GM12878 (cell line): ENCODE results near the gene ABI1. TPM values are rescaled to one million over a fixed set of nuclear protein-coding genes. Genes with fewer than 3 reads are reported as not detected.

Experiments
- ATAC-seq: fragments of 200-7000 bp; cut with Tn5 transposase; 3 replicates; pipeline ENCODE4 v1.9.1; 2020; ENCODE audit warnings: mild to moderate bottlenecking, moderate library complexity
- BruUV-seq: library from RNA; stranded (reverse); fragments of 400-500 nt; replicated peaks from 2 replicates; lab custom pipeline; 2021; lab: Mats Ljungman, UMichigan
- CTCF ChIA-PET: fragments of 300-600 bp; sonication (Branson Sonifier 250); formaldehyde crosslinking; extraction: SDS; loops from one replicate; lab custom pipeline; 2021; ENCODE audit warnings: inconsistent platforms; lab: Yijun Ruan, JAX
- POLR2A ChIA-PET: fragments of 350-600 bp; formaldehyde crosslinking; extraction: SDS; loops from one replicate; lab custom pipeline; 2021; ENCODE audit warnings: inconsistent platforms; lab: Charles Lee
- RAD21 ChIA-PET: fragments of 300-600 bp; sonication (Branson Sonifier 250); formaldehyde crosslinking; loops from one replicate; lab custom pipeline; 2023; ENCODE audit warnings: antibody characterized with exemption; ENCODE audit not compliant: unreplicated experiment; lab: Charles Lee
- SMC1A ChIA-PET: fragments of 300-600 bp; sonication (Branson Sonifier 250); formaldehyde crosslinking; loops from one replicate; lab custom pipeline; 2023; ENCODE audit not compliant: unreplicated experiment, uncharacterized antibody; lab: Charles Lee
- DNase-seq: peaks from one replicate; pipeline ENCODE4 v3.0.0-alpha.2; 2011; ENCODE audit warnings: low read depth, low spot score
- FAIRE-seq: peaks from 3 replicates; lab custom pipeline; 2011; peaks lifted over from hg19 to GRCh38; lab: Jason Lieb, UNC
- H2AFZ ChIP-seq: 2 replicates; pipeline ENCODE4 v1.6.0; 2011; ENCODE audit warnings: low read depth, low read length, control low read depth; ENCODE audit not compliant: control insufficient read depth
- H3K27ac ChIP-seq: 2 replicates; pipeline ENCODE4 v1.5.1; 2011; ENCODE audit warnings: control low read depth; ENCODE audit not compliant: control insufficient read depth, insufficient read depth
- H3K27me3 ChIP-seq, 2 experiments: replicated peaks in 1 of 2; 2 replicates each; pipeline versions ENCODE4 v1.6.0 to v1.6.1; 2011; ENCODE audit warnings: low read length in 1 of 2; ENCODE audit not compliant: control insufficient read depth in 2 of 2, insufficient read depth in 2 of 2
- H3K36me3 ChIP-seq, 2 experiments: 2 replicates each; pipeline ENCODE4 v1.5.1; 2011; ENCODE audit warnings: low read length in 1 of 2; ENCODE audit not compliant: control insufficient read depth in 2 of 2, insufficient read depth in 2 of 2
- H3K4me1 ChIP-seq: 2 replicates; pipeline ENCODE4 v1.6.1; 2011; ENCODE audit warnings: mild to moderate bottlenecking, low read length, moderate library complexity, mixed read lengths; ENCODE audit not compliant: control insufficient read depth, insufficient read depth
- H3K4me2 ChIP-seq: 2 replicates; pipeline ENCODE4 v1.6.0; 2011; ENCODE audit warnings: control low read depth; ENCODE audit not compliant: control insufficient read depth, insufficient read depth
- H3K4me3 ChIP-seq: fragments of 200-600 bp; sonication (generic); 2 replicates; pipeline ENCODE4 v1.5.1; 2016
- H3K79me2 ChIP-seq: 2 replicates; pipeline ENCODE4 v1.6.0; 2011; ENCODE audit warnings: low read length; ENCODE audit not compliant: control insufficient read depth, insufficient read depth
- H3K9ac ChIP-seq: 2 replicates; pipeline ENCODE4 v1.8.0; 2011; ENCODE audit warnings: low read length, control low read depth, mixed read lengths; ENCODE audit not compliant: control insufficient read depth, insufficient read depth
- H3K9me3 ChIP-seq: replicated peaks from 3 replicates; pipeline ENCODE4 v1.5.1; 2011; ENCODE audit warnings: mild to moderate bottlenecking, low read length; ENCODE audit not compliant: control insufficient read depth, insufficient read depth
- H4K20me1 ChIP-seq: 2 replicates; pipeline ENCODE4 v1.6.0; 2011; ENCODE audit not compliant: control insufficient read depth, insufficient read depth
- MEF2A ChIP-seq: IDR thresholded peaks from 2 replicates; pipeline ENCODE4 v1.6.1; 2011; ENCODE audit warnings: low read depth, mild to moderate bottlenecking, low read length, moderate library complexity; ENCODE audit not compliant: insufficient read depth
- MTA3 ChIP-seq: IDR thresholded peaks from 2 replicates; pipeline ENCODE4 v1.6.1; 2012; ENCODE audit warnings: low read length, inconsistent platforms, borderline replicate concordance
- PAX5 ChIP-seq: IDR thresholded peaks from 2 replicates; pipeline ENCODE4 v1.6.1; 2011; ENCODE audit warnings: low read depth, low read length, borderline replicate concordance
- WGBS: methylation state at CpG from one replicate; pipeline ENCODE4 v1.1.6; 2016; ENCODE audit warnings: low lambda C conversion rate; ENCODE audit not compliant: insufficient replicate concordance, insufficient coverage; ENCODE audit errors: missing lambda C conversion rate; 5-methylcytosine and 5-hydroxymethylcytosine counted together
- in situ Hi-C: fragments of 300-500 bp; cut with MboI; formaldehyde crosslinking; loops from 9 replicates; pipeline ENCODE4 v1.14.3; 2018; ENCODE audit warnings: mixed read lengths
- intact Hi-C: fragments of 100-400 bp; cut with micrococcal nuclease; formaldehyde crosslinking; loops from one replicate; pipeline ENCODE4 v1.14.2; 2022; ENCODE audit not compliant: unreplicated experiment
- polyA plus RNA-seq, 11 experiments: library from polyadenylated mRNA; depleted of rRNA in 4 of 11; unstranded in 6 of 11; stranded (reverse) in 5 of 11; fragments of >200 nt; fragmentation: Nextera tagmentation in 4 of 11; fragmentation: Illumina TruSeq in 1 of 11; extraction: Ambion mirVana in 4 of 11; extraction: Trizol in 1 of 11; gene quantifications; 1 replicate in 1 of 11; 2 replicates in 10 of 11; pipeline versions ENCODE4 v1.2.1 to v1.2.3, GENCODE V29; 2011 to 2016; ENCODE audit warnings: inconsistent platforms in 2 of 11, missing spikeins in 2 of 11, low read depth in 1 of 11
- total RNA-seq, 4 experiments: library from RNA; depleted of rRNA in 3 of 4; stranded (reverse); fragments of >200 nt in 3 of 4; fragmentation: Illumina TruSeq in 1 of 4; extraction: Trizol in 1 of 4; gene quantifications; 2 replicates each; pipeline versions ENCODE4 v1.2.1 to v1.2.3, GENCODE V29; 2013 to 2021
- TF ChIP-seq, protein P1 (sequence below): fragments of 450-650 bp; IDR thresholded peaks from 2 replicates; pipeline ENCODE4 v1.6.1; 2017; ENCODE audit warnings: mild to moderate bottlenecking

ABI1 gene
- total and polyA plus RNA-seq, 10 of the 15 experiments (the other 5 are each of a cell fraction or from before 2014, with no cell fraction given) = 31.2 to 73.2 (median 50.7) TPM

GRCh38 chr10:26741368-26741767 is 119.4 kb downstream of the ABI1 start:
- CTCF ChIA-PET = interaction anchor here (1.9 kb wide), 2 partner anchors 15 kb away, joined by 5 to 6 read pairs; no protein-coding TSS in a partner anchor
- whole genome bisulfite sequencing = 100% methylated on average over 4 of the region's 4 CpGs

More at GRCh38 chr10:26741368-26741767, 119.4 kb downstream of the ABI1 start:
- Histone ChIP-seq H3K4me3 (no peak overlapping the region), H3K9ac (no peak overlapping the region), H3K36me3 (peaks cover 10 to 24% of the 10 kb centered on the region in 2 experiments), H3K79me2 (peaks cover 12% of the 10 kb centered on the region), H3K9me3 (no peaks in the 10 kb centered on the region), H3K27ac (0 out of 2 replicates have a peak overlapping the region, but pooled peaks have one; percentile 11), H2AFZ (no peak overlapping the region), H3K4me2 (no peak overlapping the region), H3K27me3 (no peaks in the 10 kb centered on the region), H3K4me1 (peaks cover 68% of the 10 kb centered on the region), H4K20me1 (no peaks in the 10 kb centered on the region)
- DNase-seq (no peak), FAIRE-seq (no peak), ATAC-seq (no peak)
- intact Hi-C loops (no loop called here), in situ Hi-C loops (loop anchor here (10.0 kb wide), 1 partner anchor 113 kb away; no protein-coding TSS in a partner anchor)
- TF ChIP-seq MEF2A (no peak), MTA3 (0 out of 2 replicates have a peak, but pooled peaks have one; percentile 35), PAX5 (peak; percentile 74)
- TF ChIP-seq, protein P1, sequence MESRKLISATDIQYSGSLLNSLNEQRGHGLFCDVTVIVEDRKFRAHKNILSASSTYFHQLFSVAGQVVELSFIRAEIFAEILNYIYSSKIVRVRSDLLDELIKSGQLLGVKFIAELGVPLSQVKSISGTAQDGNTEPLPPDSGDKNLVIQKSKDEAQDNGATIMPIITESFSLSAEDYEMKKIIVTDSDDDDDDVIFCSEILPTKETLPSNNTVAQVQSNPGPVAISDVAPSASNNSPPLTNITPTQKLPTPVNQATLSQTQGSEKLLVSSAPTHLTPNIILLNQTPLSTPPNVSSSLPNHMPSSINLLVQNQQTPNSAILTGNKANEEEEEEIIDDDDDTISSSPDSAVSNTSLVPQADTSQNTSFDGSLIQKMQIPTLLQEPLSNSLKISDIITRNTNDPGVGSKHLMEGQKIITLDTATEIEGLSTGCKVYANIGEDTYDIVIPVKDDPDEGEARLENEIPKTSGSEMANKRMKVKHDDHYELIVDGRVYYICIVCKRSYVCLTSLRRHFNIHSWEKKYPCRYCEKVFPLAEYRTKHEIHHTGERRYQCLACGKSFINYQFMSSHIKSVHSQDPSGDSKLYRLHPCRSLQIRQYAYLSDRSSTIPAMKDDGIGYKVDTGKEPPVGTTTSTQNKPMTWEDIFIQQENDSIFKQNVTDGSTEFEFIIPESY = peak; percentile 60; the same call in 1 of the 2 replicates
- BruUV-seq = no TSS peak
- ChIA-PET SMC1A (interaction anchor here (1.1 to 2.0 kb wide), 6 partner anchors 10 to 116 kb away, joined by 4 to 16 read pairs (median 6); no protein-coding TSS in a partner anchor), RAD21 (interaction anchor here (2.9 kb wide), 1 partner anchor 118 kb away, joined by 11 read pairs; no protein-coding TSS in a partner anchor), POLR2A (interaction anchor here (0.9 kb wide), 1 partner anchor 9 kb away, joined by 3 read pairs; no protein-coding TSS in a partner anchor)
